Measurements from ENCODE around the gene HRH4. TPM values are rescaled to one million over a fixed set of nuclear protein-coding genes. Genes with fewer than 3 reads are reported as not detected.

Gene HRH4
- polyA plus RNA-seq, 1 of the 3 experiments (the other 2 are of a cell fraction), result not detected

- 43% methylated on average over 6 of the region's 8 CpGs for WGBS (ENCODE audit: low lambda C conversion rate)
- H3K4me1 ChIP-seq (ENCODE audit: control insufficient read depth in 1 of 2, insufficient read depth in 2 of 2, low read depth in 1 of 2, low read length in 1 of 2), result no peaks in the 10 kb centered on the region
- no peaks in the 10 kb centered on the region for H4K20me1 ChIP-seq (ENCODE audit: insufficient read depth)
- POLR2A ChIA-PET, result no interaction called here
- H3K9me3 ChIP-seq, result no peaks in the 10 kb centered on the region
- H3K4me2 ChIP-seq, result no peak overlapping the region
- H3F3A ChIP-seq (replicated peaks; ENCODE audit: insufficient read depth), result no peaks in the 10 kb centered on the region
- DNase-seq, result no peak
- no peak overlapping the region for H3K4me3 ChIP-seq (ENCODE audit: low read depth in 2 of 2, low read length in 1 of 2)
- H3K36me3 ChIP-seq (replicated peaks in 1 of 2; ENCODE audit: control insufficient read depth in 1 of 2, insufficient read depth in 2 of 2, low read length in 1 of 2), result no peaks in the 10 kb centered on the region
- no peaks in the 10 kb centered on the region for H3K9me2 ChIP-seq
- H3K27ac ChIP-seq (ENCODE audit: low read depth in 2 of 2, low read length in 1 of 2), result no peak overlapping the region
- CTCF ChIA-PET, result interaction anchor here (1.3 kb wide), 1 partner anchor 29 kb away, joined by 6 read pairs; no protein-coding TSS in a partner anchor
- no peak overlapping the region for H2AFZ ChIP-seq (ENCODE audit: low read depth)
- H3K9ac ChIP-seq, result no peak overlapping the region
- H3K27me3 ChIP-seq (ENCODE audit: insufficient read depth), result no peaks in the 10 kb centered on the region
- TF ChIP-seq EP300 (IDR thresholded peaks at IDR 0.05; ENCODE audit: borderline replicate concordance in 1 of 2, low read depth in 1 of 2, low read length in 1 of 2), result no peak
- TF ChIP-seq SMC3 (IDR thresholded peaks at IDR 0.05; ENCODE audit: low read depth, low read length), result no peak
- no peak for TF ChIP-seq TCF12 (IDR thresholded peaks at IDR 0.05)
- H3K79me2 ChIP-seq (ENCODE audit: insufficient read depth), result no peaks in the 10 kb centered on the region
Measured at GRCh38 chr18:24517554-24517953, 57.1 kb downstream of the HRH4 start.

GRCh38 chr18:24518596-24518995 lies 58.2 kb downstream of the HRH4 start:
- H3K4me1 ChIP-seq (ENCODE audit: control insufficient read depth in 1 of 2, insufficient read depth in 2 of 2, low read depth in 1 of 2, low read length in 1 of 2), result no peaks in the 10 kb centered on the region
- no peaks in the 10 kb centered on the region for H3K27me3 ChIP-seq (ENCODE audit: insufficient read depth)
- H2AFZ ChIP-seq (ENCODE audit: low read depth), result no peak overlapping the region
- H3K9ac ChIP-seq, result no peak overlapping the region
- H3K9me3 ChIP-seq, result no peaks in the 10 kb centered on the region
- H3K79me2 ChIP-seq (ENCODE audit: insufficient read depth), result no peaks in the 10 kb centered on the region
- H3F3A ChIP-seq (replicated peaks; ENCODE audit: insufficient read depth), result no peaks in the 10 kb centered on the region
- no peak overlapping the region for H3K4me2 ChIP-seq
- H3K27ac ChIP-seq (ENCODE audit: low read depth in 2 of 2, low read length in 1 of 2), result no peak overlapping the region
- POLR2A ChIA-PET, result no interaction called here
- WGBS (ENCODE audit: low lambda C conversion rate), result 88% methylated on average over 14 of the region's 14 CpGs
- H4K20me1 ChIP-seq (ENCODE audit: insufficient read depth), result no peaks in the 10 kb centered on the region
- no peak overlapping the region for H3K4me3 ChIP-seq (ENCODE audit: low read depth in 2 of 2, low read length in 1 of 2)
- CTCF ChIA-PET, result interaction anchor here (1.3 kb wide), 1 partner anchor 30 kb away, joined by 6 read pairs; no protein-coding TSS in a partner anchor
- DNase-seq, result no peak
- no peaks in the 10 kb centered on the region for H3K9me2 ChIP-seq
- no peaks in the 10 kb centered on the region for H3K36me3 ChIP-seq (replicated peaks in 1 of 2; ENCODE audit: control insufficient read depth in 1 of 2, insufficient read depth in 2 of 2, low read length in 1 of 2)
- TF ChIP-seq FOSL2 (IDR thresholded peaks at IDR 0.05; ENCODE audit: borderline replicate concordance, low read depth) (no peak), MEF2A (IDR thresholded peaks at IDR 0.05; ENCODE audit: borderline replicate concordance, low read depth) (no peak), FOXJ3 (CRISPR knock-in tag; IDR thresholded peaks at IDR 0.05) (no peak), GATA2 (CRISPR knock-in tag; IDR thresholded peaks at IDR 0.05) (no peak), JUND (IDR thresholded peaks at IDR 0.05) (no peak), CHD2 (IDR thresholded peaks at IDR 0.05; ENCODE audit: low read length, partially characterized antibody) (no peak), IRF3 (IDR thresholded peaks at IDR 0.05; ENCODE audit: low read depth, low read length) (no peak), FOXM1 (IDR thresholded peaks at IDR 0.05; ENCODE audit: low read depth) (no peak), MAX (IDR thresholded peaks at IDR 0.05; ENCODE audit: low read depth) (no peak), NRF1 (IDR thresholded peaks at IDR 0.05; ENCODE audit: low read depth, low read length) (no peak), USF1 (IDR thresholded peaks at IDR 0.05; ENCODE audit: borderline replicate concordance, low read depth) (no peak), USF2 (IDR thresholded peaks at IDR 0.05; ENCODE audit: borderline replicate concordance, low read depth, low read length) (no peak), TEAD4 (IDR thresholded peaks at IDR 0.05; ENCODE audit: borderline replicate concordance, insufficient read depth) (no peak), SIN3A (IDR thresholded peaks at IDR 0.05; ENCODE audit: borderline replicate concordance, low read depth, low read length) (no peak), EP300 (IDR thresholded peaks at IDR 0.05; ENCODE audit: borderline replicate concordance in 1 of 2, low read depth in 1 of 2, low read length in 1 of 2) (no peak), YY1 (IDR thresholded peaks at IDR 0.05; ENCODE audit: low read depth) (no peak), GABPA (IDR thresholded peaks at IDR 0.05; ENCODE audit: low read depth) (no peak), ZBTB33 (IDR thresholded peaks at IDR 0.05; ENCODE audit: borderline replicate concordance, low read depth) (no peak)
